ENCODE data around the gene CGAS.
"Not testable (repeated sequence)": the region's sequence is repeated elsewhere in the genome, so short reads cannot be mapped to it uniquely, and the experiment has no call there.

CGAS gene

DNA sequence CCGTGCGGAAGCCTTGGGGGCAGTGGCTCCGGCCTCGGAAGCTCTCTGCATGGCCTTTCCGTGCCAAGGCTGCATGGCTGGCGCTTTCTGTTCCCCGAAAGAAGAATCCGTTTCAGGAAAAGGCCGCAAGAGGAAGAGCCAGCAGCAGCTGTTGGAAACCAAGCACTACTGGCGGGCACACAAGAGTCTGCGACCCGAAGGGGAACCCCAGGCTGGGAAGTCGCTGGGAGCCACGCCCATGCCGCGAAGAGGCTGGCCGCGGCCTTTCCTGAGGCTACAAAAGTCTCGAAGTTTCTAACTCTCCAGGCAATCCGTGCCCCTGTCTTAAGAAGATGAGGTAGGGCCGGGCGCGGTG, at the start of gene CGAS:
CGAS (minus strand) TSS at position 191 of the 355 bp plus-strand sequence; CDS start at position 75, 116 bp downstream.
- DNase-seq: no peak

DNA sequence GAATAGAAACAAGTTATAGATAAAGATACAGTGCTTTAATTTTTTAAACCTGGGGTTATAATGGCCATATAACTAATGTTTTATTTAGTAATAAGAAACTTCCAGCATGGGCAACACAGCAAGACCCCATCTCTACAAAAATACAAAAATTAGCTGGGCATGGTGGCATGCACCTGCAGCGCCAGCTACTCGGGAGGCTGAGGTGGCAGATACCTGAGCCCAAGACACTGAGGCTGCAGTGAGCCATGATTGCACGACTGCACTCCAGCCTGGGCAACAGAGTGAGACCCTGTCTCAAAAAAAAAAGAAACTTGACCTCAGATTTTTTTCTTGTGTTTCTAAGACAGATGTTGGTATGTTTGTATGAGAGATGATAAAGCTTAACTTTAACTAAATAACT, 45.8 kb upstream of the CGAS start:
- DNase-seq: no peak

DNA sequence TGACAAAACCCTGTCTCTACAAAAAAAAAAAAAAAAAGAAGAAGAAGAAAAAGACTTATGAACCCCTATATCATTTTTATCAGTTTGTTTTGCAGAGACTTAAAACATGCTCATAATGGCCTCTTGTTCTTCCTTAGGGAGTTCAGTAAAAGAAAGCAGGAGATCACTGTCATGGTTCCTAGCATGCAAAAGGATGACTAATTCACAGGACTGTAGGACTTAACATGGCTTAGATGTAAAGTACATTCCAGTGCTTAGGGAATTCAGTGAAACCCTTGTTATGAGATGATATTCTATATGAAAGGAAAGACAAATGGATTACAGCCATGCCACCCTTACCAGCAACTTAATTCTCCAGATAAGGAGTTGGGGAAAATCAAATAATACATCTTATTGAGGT, 39.3 kb upstream of the CGAS start:
- no peak for DNase-seq

DNA sequence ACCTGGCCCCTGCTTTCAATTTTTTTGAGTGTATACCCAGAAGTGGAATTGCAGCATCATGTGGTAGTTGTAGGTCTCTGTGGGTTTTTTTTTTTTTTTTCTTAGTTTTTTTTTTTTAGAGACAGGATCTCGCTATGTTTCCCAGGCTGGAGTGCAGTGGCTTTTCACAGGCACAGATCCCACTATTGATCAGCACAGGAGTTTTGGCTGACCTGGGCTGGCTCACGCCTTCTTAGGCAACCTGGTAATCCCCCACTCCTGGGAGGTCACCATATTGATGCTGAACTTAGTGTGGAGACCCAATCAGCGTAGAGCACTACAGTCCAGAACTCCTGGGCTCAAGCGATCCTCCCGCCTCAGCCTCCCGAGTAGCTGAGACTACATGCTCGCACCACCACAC, 35.4 kb upstream of the CGAS start:
- DNase-seq: no peak

DNA sequence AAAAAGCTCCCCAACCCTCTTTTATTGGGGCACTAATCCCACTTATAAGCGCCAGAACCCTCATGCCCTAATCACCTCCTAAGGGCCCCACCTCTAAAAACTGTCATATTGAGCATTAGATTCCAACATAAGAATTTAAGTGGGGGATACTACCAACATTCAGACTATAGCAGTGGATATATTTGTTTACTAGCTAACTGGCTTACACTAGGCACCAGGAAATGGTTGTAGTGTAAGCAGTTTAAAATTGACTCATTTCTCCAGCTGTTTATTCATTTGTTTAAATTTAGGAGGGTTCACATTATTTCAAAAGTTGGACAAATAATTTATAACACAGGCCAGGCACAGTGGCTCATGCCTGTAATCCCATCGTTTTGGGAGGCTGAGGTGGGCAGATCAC, 32.3 kb upstream of the CGAS start:
- DNase-seq: no peak

DNA sequence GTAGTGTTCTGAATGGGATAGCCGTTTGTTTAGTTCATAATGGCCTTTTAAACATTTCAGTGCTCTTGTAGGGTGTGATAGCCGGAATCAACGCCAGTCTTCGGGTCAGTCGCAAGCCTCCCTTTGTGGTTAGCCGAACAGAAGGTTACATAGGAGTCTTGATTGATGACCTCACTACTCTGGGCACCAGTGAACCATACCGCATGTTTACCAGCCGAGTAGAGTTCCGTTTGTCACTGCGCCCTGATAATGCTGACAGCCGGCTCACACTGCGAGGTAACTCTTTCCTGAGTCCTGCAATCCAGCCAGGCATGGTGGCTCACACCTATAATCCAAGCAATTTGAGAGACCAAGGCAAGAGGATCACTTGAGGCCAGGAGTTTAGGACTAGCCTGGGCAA, 29.9 kb upstream of the CGAS start:
- DNase-seq: no peak

DNA sequence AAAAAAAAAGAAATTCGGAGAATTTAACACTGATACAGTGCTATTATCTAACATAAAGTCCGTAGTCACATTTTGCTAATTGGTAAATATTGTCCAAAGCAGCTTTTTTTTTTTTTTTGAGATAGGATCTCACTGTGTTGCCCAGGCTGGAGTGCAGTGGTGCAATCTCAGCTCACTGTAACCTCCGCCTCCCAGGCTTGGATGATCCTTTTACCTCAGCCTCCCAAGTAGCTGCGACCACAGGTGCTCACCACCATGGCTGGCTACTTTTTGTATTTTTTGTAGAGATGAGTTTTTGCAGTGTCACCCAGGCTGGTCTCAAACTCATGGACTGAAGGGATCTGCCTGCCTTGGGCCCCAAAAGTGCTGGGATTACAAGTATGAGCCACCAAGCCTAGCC, 25.3 kb upstream of the CGAS start:
- no peak for DNase-seq

DNA sequence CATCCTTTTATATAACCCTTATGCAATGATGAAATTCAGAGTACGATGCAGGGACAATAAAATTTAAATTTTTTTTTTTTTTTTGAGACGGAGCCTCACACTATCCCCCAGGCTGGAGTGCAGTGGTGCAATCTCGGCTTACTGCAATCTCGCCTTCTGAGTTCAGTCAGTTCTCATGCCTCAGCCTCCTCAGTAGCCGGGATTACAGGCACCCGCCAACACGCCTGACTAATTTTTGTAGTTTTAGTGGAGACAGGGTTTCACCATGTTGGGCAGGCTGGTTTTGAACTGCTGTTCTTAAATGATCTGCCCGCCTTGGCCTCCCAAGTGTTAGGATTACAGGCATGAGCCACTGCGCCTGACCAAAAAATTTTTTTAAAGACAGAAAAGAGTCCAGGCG, 24.6 kb upstream of the CGAS start:
- DNase-seq: no peak

DNA sequence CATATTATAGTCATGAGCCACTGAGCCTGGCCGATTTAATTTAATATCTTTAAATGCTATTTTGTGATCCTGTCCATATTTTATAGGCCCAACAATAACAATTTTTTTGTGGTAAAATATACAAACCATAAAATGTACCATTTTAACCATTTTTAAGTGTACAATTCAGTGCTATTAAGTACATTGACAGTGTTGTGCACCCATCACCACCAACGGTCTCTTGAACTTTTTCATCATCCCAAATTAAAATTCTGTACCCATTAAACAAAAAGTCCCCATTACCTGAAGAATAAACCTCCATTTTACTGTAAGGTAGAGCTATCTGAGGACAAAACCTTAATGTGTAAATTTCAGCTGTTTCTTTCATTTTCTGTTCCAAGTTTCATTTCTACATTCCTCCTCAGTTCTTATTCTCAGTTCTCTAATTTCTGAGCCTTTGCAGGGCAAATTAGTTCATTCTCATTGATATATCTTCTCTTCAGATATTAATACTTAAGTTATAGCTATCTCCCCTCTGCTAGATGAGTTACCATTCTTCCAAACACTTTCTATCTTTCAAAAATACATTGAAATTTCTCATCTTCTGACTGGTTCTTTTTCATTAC, 19.7 kb upstream of the CGAS start:
- DNase-seq: no peak

DNA sequence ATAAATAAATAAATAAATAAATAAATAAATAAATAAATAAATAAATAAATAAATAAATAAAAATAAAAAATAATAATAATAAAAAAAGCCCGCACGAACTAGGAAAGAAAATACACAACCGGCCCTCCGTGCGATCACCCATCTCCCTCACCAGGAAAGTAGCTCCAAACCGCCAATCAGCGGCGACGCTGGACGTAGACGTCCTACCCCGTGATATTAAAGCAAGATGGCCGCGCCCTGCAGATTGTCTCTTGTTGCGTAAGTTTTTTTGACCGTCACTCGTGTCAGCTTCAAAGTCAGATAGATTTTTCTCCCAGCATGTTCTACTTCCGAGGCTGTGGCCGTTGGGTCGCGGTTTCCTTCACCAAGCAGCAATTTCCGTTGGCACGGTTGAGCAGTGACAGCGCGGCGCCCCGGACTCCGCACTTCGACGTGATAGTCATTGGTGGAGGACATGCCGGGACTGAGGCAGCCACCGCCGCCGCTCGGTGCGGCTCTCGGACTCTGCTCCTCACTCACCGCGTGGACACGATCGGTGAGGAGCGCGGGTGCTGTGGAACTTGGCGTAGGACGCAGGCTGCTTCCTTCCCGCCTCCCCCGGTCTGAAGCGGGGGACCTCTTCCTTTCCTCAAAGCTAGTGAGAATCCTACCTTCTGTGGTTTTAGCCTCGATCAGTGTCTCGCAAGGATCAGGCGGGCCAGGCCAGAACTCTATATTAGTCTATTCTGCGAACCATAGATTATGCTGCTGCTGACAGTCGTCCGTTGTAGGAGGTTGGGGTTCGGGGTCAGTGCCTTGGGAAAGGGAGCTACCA, 9.6 kb upstream of the CGAS start, which contains the start of gene MTO1:
MTO1 (plus strand) TSS at position 201 of the 814 bp plus-strand sequence; CDS start at position 319, 118 bp downstream.
- DNase-seq: peak; percentile 87

DNA sequence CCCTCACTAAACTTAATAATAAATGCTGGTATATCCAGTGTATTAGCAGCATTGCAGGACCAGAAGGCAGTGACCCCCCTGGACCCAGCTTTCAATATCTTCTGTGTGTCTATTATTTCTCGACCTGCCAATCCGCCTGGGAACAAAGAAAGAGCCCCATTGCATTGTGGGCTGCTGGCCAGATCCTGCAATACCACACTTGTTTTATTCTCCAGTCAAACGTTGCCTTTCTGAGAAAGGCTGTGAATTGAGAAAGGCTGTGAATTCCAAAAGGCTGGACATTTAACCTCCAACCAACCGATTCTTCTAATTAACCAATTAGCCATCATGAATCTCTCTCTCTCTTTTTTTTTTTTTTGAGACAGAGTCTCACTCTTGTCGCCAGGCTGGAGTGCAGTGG, 8.0 kb upstream of the CGAS start:
- DNase-seq: no peak

DNA sequence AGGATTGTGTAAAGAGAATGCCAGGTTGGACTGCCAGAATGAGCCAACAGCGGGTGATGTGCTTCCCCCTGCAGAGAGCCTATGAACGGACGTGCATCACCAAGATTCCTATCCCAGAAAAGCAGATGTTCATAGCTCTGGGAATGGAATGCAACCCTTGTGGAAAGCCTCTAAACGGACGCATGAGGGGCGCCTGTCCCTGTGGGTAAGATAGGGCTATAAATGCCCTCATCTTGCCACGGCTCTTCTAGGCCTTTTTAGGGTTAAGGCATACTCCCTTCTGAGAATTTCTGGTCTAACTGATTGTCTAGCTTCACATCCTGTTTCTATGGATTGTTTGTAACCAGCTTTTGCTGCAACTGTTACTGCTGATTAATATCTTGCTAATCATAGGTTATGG, 7.4 kb upstream of the CGAS start:
- not testable (repeated sequence) for DNase-seq

DNA sequence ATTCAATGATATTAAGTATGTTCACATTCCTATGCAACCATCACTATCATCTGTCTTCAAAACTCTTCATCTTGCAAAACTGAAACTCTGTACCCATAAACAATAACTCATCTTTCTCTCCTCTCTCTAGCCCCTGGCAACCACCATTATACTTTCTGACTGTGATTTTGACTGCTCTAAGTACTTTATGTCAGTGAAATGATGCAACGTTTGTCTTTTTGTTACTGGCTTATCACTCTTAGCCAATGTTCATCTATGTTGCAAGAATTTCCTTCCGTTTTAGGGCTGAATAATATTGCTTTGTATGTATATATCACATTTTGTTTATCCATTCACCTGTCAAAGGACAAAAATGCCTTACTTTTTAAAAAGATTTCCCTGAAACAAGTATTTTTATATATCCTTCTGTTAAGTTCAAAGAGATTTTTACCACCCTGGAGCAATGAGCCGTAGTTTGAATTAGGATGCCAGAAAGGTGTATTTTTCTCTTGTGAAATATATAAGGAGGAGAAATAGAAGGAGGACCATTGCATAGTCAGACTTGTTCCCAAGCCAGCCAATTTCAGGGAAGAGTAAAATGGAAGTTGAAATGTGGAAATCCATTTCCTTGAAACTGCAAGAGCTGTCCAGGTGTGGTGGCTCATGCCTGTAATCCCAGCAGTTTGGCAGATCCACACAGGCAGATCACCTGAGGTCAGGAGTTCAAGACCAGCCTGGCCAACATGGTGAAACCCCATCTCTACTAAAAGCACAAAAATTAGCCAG, 4.0 kb upstream of the CGAS start:
- no peak for DNase-seq

DNA sequence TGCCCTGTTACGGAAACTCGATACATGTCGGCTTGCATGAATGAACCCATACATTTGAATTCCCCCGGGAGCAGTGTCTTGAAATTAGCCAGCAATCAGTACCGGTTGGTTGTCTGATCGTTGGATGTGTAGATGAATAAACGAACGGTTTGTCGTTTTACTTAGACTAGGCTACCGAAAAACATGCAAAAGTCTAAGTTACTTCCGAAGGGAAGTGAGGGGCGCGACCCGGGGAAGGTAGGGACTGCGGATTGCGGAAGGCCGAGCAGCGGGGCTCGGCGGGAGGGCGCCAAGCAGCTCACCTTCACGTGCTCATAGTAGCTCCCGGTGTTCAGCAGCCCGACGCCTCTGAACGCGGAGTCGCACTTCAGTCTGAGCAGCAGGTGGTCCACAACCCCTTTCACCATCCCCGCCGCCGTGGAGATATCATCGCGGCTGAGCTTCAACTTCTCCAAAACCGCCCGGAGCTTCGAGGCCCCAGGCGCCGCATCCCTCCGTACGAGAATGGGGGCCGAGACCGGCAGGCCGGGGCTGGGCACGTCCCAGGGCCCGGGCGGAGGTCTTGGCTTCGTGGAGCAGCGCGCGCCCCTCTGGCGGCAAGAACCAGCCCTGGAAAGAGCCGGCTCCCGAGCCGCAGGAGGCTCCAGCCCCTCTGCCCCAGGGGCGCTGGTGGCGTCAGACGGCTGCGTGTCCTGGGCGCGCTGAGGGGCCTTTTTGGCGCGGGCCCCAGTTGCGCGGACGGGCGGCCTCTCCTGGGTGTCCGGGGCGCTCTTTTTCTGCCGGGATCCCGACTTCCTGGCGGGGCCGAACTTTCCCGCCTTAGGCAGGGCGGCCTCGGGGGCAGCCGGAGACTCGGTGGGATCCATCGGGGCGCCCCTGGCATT, 632 bp downstream of the CGAS start:
- peak; percentile 41 for DNase-seq

DNA sequence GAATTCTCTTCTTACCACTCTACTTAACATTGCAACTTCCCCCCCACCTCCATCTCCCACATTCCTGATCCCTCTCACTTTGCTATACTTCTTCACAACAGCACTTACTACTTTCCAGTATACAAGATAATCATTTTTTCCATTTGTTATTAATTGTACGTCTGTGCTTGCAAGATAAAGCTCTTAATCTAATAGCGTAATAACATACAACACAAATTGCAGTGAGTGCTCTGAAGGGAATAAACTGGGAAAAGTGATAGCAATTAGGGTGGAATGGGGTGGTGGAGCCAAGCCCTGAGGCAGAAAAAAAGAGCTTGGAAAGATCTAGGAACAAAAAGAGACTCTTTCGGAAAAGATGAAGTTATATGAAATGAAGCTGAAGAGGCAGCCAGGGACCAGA, 8.5 kb downstream of the CGAS start:
- DNase-seq: no peak

DNA sequence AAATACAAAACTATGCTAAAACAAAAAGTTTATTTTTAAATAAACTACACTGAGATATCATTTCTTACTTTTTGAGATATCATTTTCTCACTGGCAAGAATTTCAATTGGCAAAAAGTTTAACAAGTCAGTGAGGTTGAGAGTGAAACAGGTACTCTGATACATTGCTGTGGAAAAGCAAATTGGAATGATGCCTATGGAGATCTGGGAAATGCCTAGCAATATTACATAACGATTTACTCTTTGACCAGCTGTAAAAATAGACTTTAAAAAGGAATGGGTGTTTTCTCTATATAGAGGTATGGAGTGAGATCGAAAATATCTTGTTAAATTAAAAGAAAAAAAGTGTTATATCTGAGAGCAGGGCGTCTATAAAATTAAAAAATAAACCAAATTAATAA, 16.9 kb downstream of the CGAS start:
- no peak for DNase-seq

DNA sequence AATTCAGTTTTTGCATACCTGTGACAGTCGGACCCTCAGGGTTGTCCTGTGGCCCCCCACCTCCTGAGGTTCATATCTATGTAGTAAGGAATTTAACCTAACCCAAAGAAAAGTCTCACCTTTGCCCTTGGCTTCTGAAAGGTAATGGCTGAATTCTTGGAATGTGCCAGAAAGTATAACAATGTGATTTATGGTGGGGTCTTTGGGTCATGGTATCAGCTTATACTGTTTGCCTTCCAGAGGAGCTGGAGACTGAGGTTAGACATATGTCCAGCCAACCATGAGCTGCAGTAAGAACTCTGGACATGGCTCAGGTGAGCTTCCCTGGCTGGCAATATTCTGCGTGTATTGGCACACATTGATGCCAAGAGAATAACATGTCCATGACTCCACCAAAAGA, 30.6 kb downstream of the CGAS start:
- no peak for DNase-seq

DNA sequence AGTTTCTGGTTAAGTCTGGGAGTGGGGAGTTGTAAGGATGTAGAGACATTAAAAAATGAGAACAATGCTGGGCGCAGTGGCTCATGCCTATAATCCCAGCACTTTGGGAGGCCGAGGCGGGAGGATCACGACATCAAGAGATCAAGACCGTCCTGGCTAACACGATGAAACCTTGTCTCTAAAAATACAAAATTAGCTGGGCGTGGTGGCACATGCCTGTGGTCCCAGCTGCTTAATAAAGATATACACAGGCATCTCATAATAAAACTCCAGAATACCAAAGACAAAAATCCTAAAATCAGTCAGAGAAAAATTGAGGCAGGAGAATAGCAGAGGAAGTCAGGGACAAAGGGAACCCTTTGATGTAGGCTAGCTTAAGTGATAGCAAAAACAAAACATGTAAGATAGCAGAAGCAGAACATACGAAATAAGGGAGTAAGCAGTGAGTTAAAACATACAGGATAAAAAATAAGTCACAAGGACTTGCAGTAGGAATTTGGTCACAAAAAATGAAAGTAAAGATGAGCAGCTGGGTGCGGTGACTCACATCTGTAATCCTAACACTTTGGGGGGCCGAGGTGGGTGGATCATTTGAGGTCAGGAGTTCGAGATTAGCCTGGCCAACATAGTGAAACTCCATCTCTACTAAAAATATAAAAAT, 33.9 kb downstream of the CGAS start:
- DNase-seq: no peak

DNA sequence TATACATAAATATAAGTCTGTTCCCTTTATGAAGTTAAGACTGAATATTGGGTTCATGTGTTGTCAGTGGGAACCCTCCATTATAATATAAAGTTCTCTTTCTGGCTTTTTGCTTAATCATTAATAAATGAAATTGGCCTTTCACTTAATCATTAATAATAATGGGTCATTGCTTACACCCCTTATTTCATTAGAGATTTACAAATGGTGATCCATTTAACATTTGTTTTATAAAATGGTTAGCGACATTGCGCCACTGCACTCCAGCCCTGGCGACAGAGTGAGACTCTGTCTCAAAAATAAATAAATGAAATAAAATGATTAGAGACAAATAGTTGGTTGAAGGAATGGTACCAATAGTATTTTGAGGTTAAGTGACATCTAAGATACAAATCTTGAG, 39.0 kb downstream of the CGAS start:
- DNase-seq: no peak

DNA sequence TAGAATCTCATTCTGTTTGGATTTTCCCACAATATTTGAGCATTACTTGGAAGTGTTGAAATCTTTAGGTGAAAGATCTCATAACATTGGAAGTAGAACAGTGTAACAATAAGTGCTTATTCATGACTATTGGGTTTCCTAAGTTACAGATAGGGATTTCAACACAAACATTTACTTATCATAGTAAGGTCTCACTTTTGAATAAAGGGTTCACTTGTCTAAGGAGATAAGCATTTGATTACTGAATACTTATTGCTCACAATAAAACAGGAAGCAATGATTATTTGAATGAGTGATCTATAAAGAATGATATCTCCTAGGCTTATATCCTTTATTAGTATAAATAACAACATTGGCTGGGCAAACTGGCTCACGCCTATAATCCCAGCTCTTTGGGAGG, 42.7 kb downstream of the CGAS start:
- DNase-seq: no peak

DNA sequence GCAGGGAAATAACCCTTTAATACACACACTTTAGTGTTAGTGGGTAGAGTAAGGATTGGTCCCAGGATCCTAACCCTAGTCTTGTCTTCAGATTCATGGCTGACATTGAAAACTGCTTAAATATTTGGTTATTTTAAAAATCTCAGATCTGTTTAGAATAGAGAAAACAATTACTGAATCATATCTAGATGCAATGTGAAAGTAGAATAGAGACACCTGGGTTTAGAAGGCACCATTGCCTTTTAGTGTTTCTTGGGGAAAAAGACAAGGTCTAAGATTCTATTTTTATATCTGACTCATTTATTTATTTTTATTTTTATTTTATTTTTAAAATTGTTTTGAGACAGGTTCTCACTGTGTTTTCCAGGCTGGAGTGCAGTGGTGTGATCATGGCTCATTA, 51.4 kb downstream of the CGAS start:
- DNase-seq: no peak

DNA sequence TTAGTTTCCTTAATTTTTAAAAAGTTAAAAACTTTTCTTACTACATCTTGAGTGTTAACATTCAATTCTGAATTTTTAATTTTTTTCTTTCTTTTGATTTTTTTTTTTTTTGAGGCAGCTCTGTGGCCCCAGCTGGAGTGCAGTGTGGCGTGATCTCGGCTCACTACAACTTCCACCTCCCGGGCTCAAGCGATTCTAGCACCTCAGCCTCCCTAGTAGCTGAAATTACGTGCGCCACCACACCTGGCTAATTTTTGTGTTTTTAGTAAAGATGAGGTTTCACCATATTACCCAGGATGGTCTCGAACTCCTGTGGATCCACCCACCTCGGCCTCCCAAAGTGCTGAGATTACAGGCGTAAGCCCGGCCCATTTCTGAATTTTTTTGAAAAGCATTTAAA, 56.2 kb downstream of the CGAS start:
- no peak for DNase-seq

Data from NCI-H2171 treated with DMSO at 0.1 percent for 48 hours (cell line).